GM12872 (cell line): ENCODE results near the gene NTRK3.

Experiments used
- TF ChIP-seq, protein P1 (sequence below): IDR thresholded peaks from 3 replicates; pipeline ENCODE4 v1.5.1; 2011; ENCODE audit warnings: low read depth, mild to moderate bottlenecking, low read length, moderate library complexity; ENCODE audit not compliant: insufficient read depth

Gene NTRK3

DNA sequence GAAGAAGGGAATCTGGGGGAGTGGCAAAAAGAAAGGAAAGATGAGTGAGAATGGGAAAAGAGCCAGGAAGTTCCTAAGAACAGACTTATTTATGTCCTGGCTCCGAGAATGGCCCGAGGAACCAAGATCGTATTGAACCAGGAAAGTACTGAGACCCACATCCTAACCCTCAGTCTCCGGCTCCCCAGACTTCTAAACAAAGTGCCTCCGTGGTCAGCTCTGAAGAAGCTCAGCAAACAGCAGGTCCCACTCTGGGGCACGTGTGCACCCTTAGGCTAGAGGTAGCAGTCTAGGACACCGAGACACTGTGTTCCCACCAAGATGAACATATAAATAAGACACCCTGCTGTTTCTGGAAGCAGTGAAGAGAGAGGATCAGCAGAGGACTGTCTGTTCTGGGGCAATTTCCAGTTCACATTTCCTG lies 307.4 kb downstream of the NTRK3 start:
- TF ChIP-seq, protein P1, sequence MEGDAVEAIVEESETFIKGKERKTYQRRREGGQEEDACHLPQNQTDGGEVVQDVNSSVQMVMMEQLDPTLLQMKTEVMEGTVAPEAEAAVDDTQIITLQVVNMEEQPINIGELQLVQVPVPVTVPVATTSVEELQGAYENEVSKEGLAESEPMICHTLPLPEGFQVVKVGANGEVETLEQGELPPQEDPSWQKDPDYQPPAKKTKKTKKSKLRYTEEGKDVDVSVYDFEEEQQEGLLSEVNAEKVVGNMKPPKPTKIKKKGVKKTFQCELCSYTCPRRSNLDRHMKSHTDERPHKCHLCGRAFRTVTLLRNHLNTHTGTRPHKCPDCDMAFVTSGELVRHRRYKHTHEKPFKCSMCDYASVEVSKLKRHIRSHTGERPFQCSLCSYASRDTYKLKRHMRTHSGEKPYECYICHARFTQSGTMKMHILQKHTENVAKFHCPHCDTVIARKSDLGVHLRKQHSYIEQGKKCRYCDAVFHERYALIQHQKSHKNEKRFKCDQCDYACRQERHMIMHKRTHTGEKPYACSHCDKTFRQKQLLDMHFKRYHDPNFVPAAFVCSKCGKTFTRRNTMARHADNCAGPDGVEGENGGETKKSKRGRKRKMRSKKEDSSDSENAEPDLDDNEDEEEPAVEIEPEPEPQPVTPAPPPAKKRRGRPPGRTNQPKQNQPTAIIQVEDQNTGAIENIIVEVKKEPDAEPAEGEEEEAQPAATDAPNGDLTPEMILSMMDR = no peak

DNA sequence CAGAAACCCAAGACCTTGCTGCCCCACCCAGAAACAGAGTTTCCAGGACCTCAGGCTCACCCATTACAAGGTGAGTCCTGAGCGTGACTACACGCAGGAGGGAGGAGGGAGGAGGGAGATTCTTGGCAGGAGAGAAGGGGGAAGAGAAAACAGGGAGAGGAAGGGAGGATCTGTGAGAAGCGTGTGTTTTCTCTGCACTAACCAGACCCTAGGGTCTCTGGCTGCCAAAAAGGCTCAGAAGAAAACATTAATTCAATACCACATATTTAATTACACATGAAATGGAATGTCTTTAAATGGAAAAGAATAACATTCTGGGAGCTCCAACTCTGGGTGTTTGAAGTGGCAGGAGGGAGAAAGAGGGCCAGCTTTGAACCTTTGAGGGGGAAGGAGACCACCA lies 309.0 kb downstream of the NTRK3 start:
- TF ChIP-seq, protein P1 = no peak

DNA sequence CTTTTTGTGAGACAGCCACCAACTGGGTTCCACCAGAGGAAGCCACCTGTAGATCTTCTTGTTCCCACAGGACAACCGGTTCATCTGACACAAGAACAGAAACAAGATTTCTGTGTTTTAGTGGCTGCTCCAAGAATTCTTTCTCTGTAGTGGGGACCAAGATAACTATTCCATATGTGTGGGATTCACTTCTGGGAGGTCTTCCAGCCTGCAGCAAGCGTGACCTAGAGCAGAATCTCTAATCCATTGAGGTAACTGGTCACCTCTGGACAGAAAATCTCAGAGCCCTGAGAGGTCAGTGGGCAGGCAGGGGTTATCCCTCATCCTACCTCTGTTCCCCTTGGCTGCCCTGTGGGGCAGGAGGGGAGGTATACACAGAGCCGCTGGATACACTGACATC lies 311.3 kb downstream of the NTRK3 start:
- TF ChIP-seq, protein P1 = no peak

DNA sequence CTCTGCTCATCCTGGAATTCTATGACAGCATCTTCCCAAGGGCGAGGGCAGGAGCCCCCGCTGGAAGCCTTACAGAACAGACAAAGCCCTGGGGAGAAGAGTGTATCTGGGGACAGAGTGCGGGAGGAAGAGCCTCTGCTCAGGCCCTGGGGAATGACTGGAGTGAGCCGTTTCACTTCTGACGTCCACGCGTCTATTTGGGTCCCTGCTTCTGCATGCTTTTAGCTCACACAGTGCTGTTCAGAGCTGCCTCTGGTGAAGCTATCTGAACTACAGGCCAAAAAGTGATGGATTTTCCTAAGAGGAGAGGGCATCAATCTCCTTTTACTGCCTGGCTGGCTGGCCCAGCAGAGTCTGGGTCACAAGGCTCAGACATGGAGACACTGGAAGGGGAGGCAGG lies 311.8 kb downstream of the NTRK3 start:
- TF ChIP-seq, protein P1 = no peak

DNA sequence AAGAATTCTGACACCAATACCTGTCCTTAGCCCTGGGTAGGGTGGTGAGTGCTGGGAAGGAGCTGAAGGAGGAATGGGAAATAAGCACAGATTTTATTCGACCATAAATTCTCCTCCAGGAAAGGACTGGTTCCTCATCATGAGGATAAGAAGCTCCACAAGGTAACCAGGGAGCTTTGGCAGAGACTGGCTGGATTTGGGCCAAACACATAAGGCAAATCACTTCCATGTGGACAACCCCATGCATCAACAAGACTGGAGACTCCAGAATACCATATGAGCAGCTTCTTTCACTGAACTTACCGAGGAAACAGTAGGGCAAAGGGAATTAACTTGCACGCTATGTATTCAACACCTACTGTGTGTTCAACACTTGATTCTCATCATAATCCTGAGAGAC lies 312.5 kb downstream of the NTRK3 start:
- TF ChIP-seq, protein P1 = no peak

DNA sequence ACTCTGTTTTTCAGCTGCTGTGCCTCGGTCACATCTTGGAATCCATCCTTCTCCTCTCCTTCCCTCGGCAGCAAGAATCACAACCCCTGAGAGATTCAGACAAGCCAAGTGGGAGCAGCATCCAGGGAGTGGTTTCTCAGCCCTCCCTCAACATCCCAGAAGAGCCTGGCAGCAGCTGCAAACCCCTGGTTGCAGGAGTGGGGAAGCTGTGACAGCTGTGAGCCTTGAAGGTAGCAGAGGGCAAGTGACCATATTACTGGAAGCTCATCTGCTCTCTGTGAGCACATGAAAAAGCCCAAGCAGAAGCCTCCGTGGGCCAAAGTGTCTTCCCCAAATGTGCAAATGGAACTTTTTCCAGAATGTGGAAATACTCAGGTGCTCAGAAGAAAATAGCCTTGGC lies 312.9 kb downstream of the NTRK3 start:
- TF ChIP-seq, protein P1 = no peak

DNA sequence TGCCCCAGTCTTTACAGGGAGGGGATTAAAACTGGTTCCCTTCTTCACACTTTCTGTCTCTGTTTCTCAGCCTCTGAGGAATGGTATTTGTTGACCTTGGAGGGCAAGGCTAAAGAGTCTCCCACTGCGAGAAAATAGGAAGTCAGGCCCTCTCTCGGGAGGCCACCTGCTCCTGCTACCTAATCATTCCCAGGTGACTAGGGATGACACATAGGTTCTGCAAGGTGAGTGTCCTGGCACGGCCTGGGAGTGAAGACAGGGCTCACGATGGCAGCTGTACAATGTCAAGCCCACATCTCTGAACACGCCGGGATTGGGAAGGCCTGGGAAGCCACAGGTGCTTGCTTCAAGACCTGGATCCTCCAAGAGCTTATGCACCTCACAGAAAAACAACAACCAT lies 314.2 kb downstream of the NTRK3 start:
- TF ChIP-seq, protein P1 = no peak

DNA sequence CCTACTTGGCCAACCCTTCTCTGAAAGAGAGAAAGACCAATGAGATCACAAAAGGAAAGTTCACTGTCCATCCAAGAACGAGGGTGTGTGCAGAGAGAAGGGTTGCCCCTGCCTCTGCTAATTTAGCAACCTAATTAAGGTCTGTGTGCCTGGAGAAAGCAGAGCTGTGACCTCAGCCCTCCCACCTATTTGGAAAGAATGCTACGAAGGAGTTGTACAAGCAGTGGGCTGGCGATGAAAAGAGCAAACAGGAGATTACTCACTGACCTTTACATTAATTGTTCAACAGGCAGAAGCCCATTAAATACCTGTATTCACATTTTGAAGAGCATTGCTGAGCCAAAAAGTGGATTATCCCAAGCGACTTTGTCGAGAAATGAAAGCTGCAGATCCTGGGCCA lies 314.9 kb downstream of the NTRK3 start:
- TF ChIP-seq, protein P1 = no peak
